Retinal pigment epithelial cell (primary cell): ENCODE data around the gene ANKS1A.

ENCODE experiments used
- DNase-seq: peaks from one replicate; pipeline ENCODE4 v3.0.0-alpha.2; 2010; ENCODE audit warnings: low read depth
- H3K4me3 ChIP-seq: 2 replicates; pipeline ENCODE4 v1.5.1; 2011; ENCODE audit warnings: mild to moderate bottlenecking, low read length, control low read depth, moderate library complexity
- CTCF ChIP-seq: conservative IDR thresholded peaks from 2 replicates; pipeline ENCODE4 v1.5.1; 2011; ENCODE audit warnings: low read depth, low read length, control low read depth, inconsistent platforms

Gene ANKS1A

GRCh38 chr6:35085359-35086281, 196.6 kb downstream of the ANKS1A start:
- DNase-seq: no peak
- H3K4me3 ChIP-seq: no peak overlapping the region
- no peak for TF ChIP-seq CTCF

GRCh38 chr6:35086282-35086632, 197.2 kb downstream of the ANKS1A start:
- TF ChIP-seq CTCF: no peak
- DNase-seq: no peak
- no peak overlapping the region for H3K4me3 ChIP-seq

- TF ChIP-seq CTCF: no peak
- no peak for DNase-seq
- no peak overlapping the region for H3K4me3 ChIP-seq
Observed at GRCh38 chr6:35086636-35087360, 197.7 kb downstream of the ANKS1A start.

- TF ChIP-seq CTCF: no peak
- H3K4me3 ChIP-seq: no peak overlapping the region
- no peak for DNase-seq
Observed at GRCh38 chr6:35087361-35088280, 198.6 kb downstream of the ANKS1A start.

- DNase-seq: no peak
- no peak for TF ChIP-seq CTCF
- no peak overlapping the region for H3K4me3 ChIP-seq
Observed at GRCh38 chr6:35088281-35089215, 199.5 kb downstream of the ANKS1A start.
